BE2C (cell line): ENCODE results near the gene OXGR1.

Source experiments
- DNase-seq: peaks from one replicate; pipeline ENCODE4 v3.0.0-alpha.2; 2020
- H3K27me3 ChIP-seq: fragments of 250-450 bp; sonication (Bioruptor Pico); 2 replicates; pipeline ENCODE4 v1.5.1; 2020; ENCODE audit warnings: mild to moderate bottlenecking
- H3K36me3 ChIP-seq: fragments of 250-450 bp; sonication (Bioruptor Pico); 2 replicates; pipeline ENCODE4 v1.5.1; 2020; ENCODE audit warnings: mild to moderate bottlenecking
- H3K4me1 ChIP-seq: fragments of 250-450 bp; sonication (Bioruptor Pico); 2 replicates; pipeline ENCODE4 v1.5.1; 2020
- H3K4me3 ChIP-seq: 2 replicates; pipeline ENCODE4 v1.5.1; 2011; ENCODE audit warnings: low read depth, low read length
- H3K9me3 ChIP-seq: fragments of 250-450 bp; sonication (Bioruptor Pico); 2 replicates; pipeline ENCODE4 v1.5.1; 2020
- TF ChIP-seq, protein P1 (sequence below): IDR thresholded peaks from 2 replicates; pipeline ENCODE4 v1.5.1; 2012; ENCODE audit warnings: mild to moderate bottlenecking, low read depth, low read length

The OXGR1 gene

DNA sequence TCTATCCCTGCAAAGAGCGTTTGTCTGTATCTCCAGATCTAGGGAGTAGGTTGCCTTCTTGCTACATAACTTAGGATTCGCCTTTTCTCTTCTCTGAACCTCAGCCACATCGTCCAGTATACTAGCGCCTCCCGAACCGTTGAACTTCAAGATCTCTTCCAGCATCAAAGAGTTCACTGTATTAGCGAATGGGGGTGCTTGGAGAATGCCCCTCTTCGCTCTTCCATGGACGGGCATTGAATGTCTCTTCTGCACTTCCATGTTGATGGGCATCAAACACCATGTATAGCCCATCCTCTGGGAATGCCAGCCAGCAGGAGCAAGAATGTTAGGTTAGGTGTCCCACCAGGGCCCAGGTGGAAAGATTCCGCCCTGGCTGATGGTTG, 575 bp upstream of the OXGR1 start:
- TF ChIP-seq, protein P1, sequence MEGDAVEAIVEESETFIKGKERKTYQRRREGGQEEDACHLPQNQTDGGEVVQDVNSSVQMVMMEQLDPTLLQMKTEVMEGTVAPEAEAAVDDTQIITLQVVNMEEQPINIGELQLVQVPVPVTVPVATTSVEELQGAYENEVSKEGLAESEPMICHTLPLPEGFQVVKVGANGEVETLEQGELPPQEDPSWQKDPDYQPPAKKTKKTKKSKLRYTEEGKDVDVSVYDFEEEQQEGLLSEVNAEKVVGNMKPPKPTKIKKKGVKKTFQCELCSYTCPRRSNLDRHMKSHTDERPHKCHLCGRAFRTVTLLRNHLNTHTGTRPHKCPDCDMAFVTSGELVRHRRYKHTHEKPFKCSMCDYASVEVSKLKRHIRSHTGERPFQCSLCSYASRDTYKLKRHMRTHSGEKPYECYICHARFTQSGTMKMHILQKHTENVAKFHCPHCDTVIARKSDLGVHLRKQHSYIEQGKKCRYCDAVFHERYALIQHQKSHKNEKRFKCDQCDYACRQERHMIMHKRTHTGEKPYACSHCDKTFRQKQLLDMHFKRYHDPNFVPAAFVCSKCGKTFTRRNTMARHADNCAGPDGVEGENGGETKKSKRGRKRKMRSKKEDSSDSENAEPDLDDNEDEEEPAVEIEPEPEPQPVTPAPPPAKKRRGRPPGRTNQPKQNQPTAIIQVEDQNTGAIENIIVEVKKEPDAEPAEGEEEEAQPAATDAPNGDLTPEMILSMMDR = no peak
- peak overlapping the region; percentile 64 for H3K4me3 ChIP-seq
- H3K36me3 ChIP-seq = no peaks in the 10 kb centered on the region
- H3K27me3 ChIP-seq = peaks cover 7% of the 10 kb centered on the region; the same call in 1 of the 2 replicates
- no peaks in the 10 kb centered on the region for H3K9me3 ChIP-seq
- DNase-seq = no peak
- no peaks in the 10 kb centered on the region for H3K4me1 ChIP-seq

DNA sequence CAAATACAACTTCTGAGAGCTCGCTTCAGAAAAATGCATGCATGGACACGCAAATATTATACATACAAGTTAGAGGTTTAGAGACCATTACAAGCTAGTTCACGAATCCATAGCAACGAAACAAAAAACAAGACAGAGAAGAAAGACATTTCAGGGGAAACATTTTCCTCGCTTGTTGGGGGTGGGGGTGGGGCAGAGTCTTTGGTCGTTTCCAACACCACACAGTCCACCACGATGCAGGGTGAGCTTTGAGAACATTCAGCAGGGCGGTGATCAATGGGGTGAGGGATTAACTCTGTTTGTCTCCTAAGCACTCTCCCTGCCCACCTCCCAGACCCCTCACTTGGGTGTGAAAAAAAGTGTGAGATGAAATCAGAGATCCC, 651 bp downstream of the OXGR1 start:
- DNase-seq = no peak
- Histone ChIP-seq H3K36me3 (no peaks in the 10 kb centered on the region), H3K4me1 (0 out of 2 replicates have a peak, but pooled peaks cover 5% of the 10 kb centered on the region), H3K27me3 (peaks cover 7% of the 10 kb centered on the region; the same call in 1 of the 2 replicates), H3K9me3 (no peaks in the 10 kb centered on the region), H3K4me3 (peak overlapping the region; percentile 64)
- TF ChIP-seq, protein P1 = no peak

DNA sequence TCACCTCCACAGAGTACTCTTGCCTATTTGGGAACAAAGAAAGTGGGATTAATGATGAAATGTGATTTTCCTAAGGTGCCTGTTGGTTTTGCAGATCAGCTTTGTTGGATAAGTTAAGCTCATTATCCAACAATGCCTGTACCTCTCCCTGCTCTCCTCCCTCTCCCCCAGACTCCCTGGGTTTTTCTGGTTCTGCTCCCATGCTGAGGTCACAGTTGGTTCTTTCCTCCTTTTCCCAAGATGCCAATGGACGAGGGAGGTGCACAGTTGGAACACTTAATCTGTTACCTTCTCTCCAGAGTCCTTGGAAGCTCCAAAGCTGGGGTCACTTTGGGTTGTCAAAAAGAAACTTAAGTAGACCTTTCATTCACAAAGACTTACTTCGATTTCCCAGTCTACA, 1.6 kb downstream of the OXGR1 start:
- TF ChIP-seq, protein P1 = no peak
- H3K36me3 ChIP-seq = no peaks in the 10 kb centered on the region
- H3K27me3 ChIP-seq = peaks cover 7% of the 10 kb centered on the region; the same call in 1 of the 2 replicates
- H3K9me3 ChIP-seq = no peaks in the 10 kb centered on the region
- no peak overlapping the region for H3K4me3 ChIP-seq
- no peak for DNase-seq
- H3K4me1 ChIP-seq = peaks cover 11% of the 10 kb centered on the region; the same call in 1 of the 2 replicates

DNA sequence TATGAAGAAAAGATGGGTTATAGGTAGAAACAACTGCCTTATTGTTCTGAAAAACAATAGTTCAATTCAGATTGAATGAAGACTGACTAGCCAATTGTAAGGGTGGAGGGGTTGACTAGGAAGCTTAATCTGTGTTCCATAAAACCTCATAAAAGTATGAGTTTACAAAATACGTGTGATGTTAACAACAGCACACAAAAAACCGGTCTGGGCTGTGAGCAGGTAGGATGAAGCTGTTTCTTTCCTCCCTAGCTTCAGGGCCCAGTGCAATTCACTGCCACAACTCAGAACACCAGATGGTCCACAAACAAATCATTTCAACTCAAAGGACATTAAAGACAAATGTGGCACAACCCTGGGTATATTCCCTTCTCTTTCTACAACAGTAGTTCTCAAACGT, 3.2 kb downstream of the OXGR1 start:
- H3K27me3 ChIP-seq = peaks cover 7% of the 10 kb centered on the region; the same call in 1 of the 2 replicates
- H3K4me3 ChIP-seq = no peak overlapping the region
- peaks cover 11% of the 10 kb centered on the region; the same call in 1 of the 2 replicates for H3K4me1 ChIP-seq
- TF ChIP-seq, protein P1 = no peak
- DNase-seq = no peak
- no peaks in the 10 kb centered on the region for H3K9me3 ChIP-seq
- H3K36me3 ChIP-seq = no peaks in the 10 kb centered on the region

DNA sequence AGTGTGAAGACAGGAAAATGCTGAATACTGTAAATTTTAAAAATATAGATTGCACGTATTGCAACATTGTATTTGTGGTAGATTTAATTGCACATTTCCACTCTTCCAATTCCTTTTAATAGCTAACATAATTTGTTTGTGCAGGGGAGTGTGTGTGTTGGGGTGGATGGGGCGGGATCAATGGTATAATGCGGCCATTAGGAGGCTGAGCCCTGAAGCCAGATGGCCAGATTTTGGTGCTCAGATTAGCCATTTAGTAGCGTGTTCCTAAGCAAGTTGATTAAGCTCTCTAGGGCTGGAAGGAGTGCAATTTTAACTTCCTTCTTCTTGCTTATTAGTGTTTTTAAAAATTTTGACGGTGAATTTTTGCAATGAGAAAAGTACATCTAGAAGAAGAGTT, 5.8 kb downstream of the OXGR1 start:
- H3K36me3 ChIP-seq = no peaks in the 10 kb centered on the region
- TF ChIP-seq, protein P1 = no peak
- H3K9me3 ChIP-seq = no peaks in the 10 kb centered on the region
- no peaks in the 10 kb centered on the region for H3K27me3 ChIP-seq
- H3K4me3 ChIP-seq = no peak overlapping the region
- peaks cover 11% of the 10 kb centered on the region; the same call in 1 of the 2 replicates for H3K4me1 ChIP-seq
- peak; percentile 48 for DNase-seq

DNA sequence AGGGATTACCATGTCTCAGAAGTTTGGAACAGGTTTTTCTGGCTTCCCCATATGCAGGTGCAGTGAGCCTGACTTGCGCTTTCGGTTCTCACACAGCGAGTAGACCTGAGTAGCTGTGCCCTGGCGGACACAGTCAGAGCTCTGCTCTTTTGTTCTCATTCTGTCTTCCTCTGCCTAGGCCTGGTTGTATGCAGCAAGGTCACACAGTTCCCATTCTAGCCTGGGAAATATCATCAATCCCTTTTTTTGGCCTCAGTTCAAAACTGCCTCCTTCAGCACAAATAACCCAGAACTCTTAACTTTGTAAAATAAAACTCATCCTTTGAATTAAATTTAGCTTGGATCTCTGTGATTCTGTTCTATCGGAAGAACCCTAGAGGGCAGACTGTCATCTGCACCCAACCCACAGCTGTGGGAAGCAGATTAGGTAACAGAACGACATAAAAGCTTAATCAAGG, 10.2 kb downstream of the OXGR1 start:
- TF ChIP-seq, protein P1 = peak; percentile 53
- peak; percentile 29 for DNase-seq
- no peaks in the 10 kb centered on the region for H3K9me3 ChIP-seq
- peaks cover 9% of the 10 kb centered on the region; the same call in 1 of the 2 replicates for H3K4me1 ChIP-seq
- H3K36me3 ChIP-seq = no peaks in the 10 kb centered on the region
- H3K27me3 ChIP-seq = no peaks in the 10 kb centered on the region
- H3K4me3 ChIP-seq = peak overlapping the region; percentile 44
